ENCODE results near the gene MUC13. TPM values are rescaled to one million over a fixed set of nuclear protein-coding genes. Genes with fewer than 3 reads are reported as not detected.

The MUC13 gene
- total RNA-seq, 4 donors from 2014 or later, result 0.56 TPM; not detected in 3

- Histone ChIP-seq H3K4me3 (no peak overlapping the region), H3K4me1 (peaks cover 24% of the 10 kb centered on the region), H3K27me3 (no peaks in the 10 kb centered on the region), H3K27ac (no peak overlapping the region), H3K9me3 (no peaks in the 10 kb centered on the region), H3K36me3 (no peaks in the 10 kb centered on the region)
- TF ChIP-seq POLR2AphosphoS5 (IDR thresholded peaks at IDR 0.05) (no peak), POLR2A (IDR thresholded peaks at IDR 0.05) (no peak), EP300 (IDR thresholded peaks at IDR 0.05) (no peak)
- TF ChIP-seq, protein P1, sequence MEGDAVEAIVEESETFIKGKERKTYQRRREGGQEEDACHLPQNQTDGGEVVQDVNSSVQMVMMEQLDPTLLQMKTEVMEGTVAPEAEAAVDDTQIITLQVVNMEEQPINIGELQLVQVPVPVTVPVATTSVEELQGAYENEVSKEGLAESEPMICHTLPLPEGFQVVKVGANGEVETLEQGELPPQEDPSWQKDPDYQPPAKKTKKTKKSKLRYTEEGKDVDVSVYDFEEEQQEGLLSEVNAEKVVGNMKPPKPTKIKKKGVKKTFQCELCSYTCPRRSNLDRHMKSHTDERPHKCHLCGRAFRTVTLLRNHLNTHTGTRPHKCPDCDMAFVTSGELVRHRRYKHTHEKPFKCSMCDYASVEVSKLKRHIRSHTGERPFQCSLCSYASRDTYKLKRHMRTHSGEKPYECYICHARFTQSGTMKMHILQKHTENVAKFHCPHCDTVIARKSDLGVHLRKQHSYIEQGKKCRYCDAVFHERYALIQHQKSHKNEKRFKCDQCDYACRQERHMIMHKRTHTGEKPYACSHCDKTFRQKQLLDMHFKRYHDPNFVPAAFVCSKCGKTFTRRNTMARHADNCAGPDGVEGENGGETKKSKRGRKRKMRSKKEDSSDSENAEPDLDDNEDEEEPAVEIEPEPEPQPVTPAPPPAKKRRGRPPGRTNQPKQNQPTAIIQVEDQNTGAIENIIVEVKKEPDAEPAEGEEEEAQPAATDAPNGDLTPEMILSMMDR (IDR thresholded peaks at IDR 0.05), result no peak
- 77% methylated on average over 1 of the region's 1 CpG for WGBS
- DNase-seq (ENCODE audit: low spot score in 2 of 2), result no peak
These were observed 30.4 kb downstream of the MUC13 start for GRCh38 chr3:124903896-124904834.

- no peak overlapping the region for H3K27ac ChIP-seq
- 100% methylated on average over 1 of the region's 1 CpG for WGBS
These were observed 37.6 kb downstream of the MUC13 start for GRCh38 chr3:124896824-124897526.

GRCh38 chr3:124895756-124896155 is 38.8 kb downstream of the MUC13 start:
- H3K4me1 ChIP-seq, result peaks cover 37% of the 10 kb centered on the region
- no peak overlapping the region for H3K4me3 ChIP-seq
- TF ChIP-seq POLR2AphosphoS5 (IDR thresholded peaks at IDR 0.05) (no peak), EP300 (IDR thresholded peaks at IDR 0.05) (no peak), POLR2A (IDR thresholded peaks at IDR 0.05) (no peak)
- TF ChIP-seq, protein P1 (IDR thresholded peaks at IDR 0.05), result no peak
- 58% methylated on average over 7 of the region's 7 CpGs for WGBS
- no peaks in the 10 kb centered on the region for H3K27me3 ChIP-seq
- no peak for DNase-seq (ENCODE audit: low spot score in 2 of 2)
- H3K27ac ChIP-seq, result no peak overlapping the region
- no peaks in the 10 kb centered on the region for H3K36me3 ChIP-seq
- H3K9me3 ChIP-seq, result no peaks in the 10 kb centered on the region

More at GRCh38 chr3:124896824-124897526, 37.6 kb downstream of the MUC13 start:
- Histone ChIP-seq H3K4me1 (peaks cover 47% of the 10 kb centered on the region), H3K36me3 (no peaks in the 10 kb centered on the region), H3K27me3 (no peaks in the 10 kb centered on the region), H3K4me3 (no peak overlapping the region), H3K9me3 (no peaks in the 10 kb centered on the region)
- no peak for TF ChIP-seq EP300 (IDR thresholded peaks at IDR 0.05)
- TF ChIP-seq POLR2A (IDR thresholded peaks at IDR 0.05), result no peak
- TF ChIP-seq POLR2AphosphoS5 (IDR thresholded peaks at IDR 0.05), result no peak
- TF ChIP-seq, protein P1 (IDR thresholded peaks at IDR 0.05), result no peak
- no peak for DNase-seq (ENCODE audit: low spot score in 2 of 2)

DNA sequence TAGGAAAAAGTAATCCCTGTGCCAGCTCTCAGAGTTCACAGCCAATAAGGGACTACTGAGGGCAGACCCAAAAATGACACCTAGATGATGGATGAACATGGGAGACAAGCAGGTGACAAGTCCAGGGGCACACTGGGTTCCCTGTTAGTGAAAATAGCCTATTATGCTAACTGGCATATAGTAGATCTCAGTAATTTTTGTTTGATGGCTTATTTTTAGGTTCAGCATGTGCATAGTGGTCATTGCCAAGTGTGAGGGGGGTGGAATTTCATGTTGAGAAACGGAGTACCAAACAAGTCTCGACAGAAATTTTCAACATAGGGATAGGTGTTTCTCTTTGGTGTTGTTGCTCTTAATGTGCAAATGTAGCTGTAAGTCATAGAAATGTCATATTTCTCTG is 41.0 kb downstream of the MUC13 start:
- TF ChIP-seq, protein P1 (IDR thresholded peaks at IDR 0.05), result no peak
- peak; percentile 36 for TF ChIP-seq EP300 (IDR thresholded peaks at IDR 0.05)
- 51% methylated on average over 2 of the region's 2 CpGs for WGBS
- Histone ChIP-seq H3K27me3 (no peaks in the 10 kb centered on the region), H3K4me1 (peaks cover 31% of the 10 kb centered on the region), H3K27ac (no peak overlapping the region), H3K4me3 (no peak overlapping the region), H3K9me3 (no peaks in the 10 kb centered on the region), H3K36me3 (no peaks in the 10 kb centered on the region)
- no peak for DNase-seq (ENCODE audit: low spot score in 2 of 2)
